ENCODE measurements around the gene SPATC1L.
"Not testable (repeated sequence)": the region's sequence is repeated elsewhere in the genome, so short reads cannot be mapped to it uniquely, and the experiment has no call there.

DNA sequence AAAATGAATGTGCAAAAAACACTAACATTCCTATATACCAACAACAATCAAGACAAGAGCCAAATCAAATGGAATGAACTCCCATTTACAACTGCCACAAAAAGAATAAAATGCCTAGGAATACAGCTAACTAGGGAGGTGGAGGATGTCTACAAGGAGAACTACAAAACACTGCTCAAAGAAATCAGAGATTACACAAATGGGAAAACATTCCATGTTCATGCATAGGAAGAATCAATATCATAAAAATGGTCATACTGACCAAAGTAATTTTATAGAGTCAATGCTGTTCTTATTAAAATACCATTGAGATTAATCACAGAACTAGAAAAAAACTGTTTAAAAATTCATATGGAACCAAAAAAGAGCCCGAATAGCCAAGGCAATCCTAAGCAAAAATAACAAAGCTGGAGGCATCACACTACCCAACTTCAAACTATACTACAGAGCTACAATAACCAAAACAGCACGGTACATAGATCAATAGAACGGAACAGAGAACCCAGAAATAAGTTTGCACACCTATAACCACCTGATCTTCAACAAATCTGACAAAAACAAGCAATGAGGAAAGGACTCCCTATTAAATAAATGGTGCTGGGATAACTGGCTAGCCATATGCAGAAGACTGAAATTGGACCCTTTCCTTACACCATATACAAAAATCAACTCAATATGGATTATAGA is 7.7 kb downstream of the SPATC1L start:
- TF ChIP-seq, protein P1, sequence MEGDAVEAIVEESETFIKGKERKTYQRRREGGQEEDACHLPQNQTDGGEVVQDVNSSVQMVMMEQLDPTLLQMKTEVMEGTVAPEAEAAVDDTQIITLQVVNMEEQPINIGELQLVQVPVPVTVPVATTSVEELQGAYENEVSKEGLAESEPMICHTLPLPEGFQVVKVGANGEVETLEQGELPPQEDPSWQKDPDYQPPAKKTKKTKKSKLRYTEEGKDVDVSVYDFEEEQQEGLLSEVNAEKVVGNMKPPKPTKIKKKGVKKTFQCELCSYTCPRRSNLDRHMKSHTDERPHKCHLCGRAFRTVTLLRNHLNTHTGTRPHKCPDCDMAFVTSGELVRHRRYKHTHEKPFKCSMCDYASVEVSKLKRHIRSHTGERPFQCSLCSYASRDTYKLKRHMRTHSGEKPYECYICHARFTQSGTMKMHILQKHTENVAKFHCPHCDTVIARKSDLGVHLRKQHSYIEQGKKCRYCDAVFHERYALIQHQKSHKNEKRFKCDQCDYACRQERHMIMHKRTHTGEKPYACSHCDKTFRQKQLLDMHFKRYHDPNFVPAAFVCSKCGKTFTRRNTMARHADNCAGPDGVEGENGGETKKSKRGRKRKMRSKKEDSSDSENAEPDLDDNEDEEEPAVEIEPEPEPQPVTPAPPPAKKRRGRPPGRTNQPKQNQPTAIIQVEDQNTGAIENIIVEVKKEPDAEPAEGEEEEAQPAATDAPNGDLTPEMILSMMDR (IDR thresholded peaks at IDR 0.05; ENCODE audit: low read length) = not testable (repeated sequence)
- TF ChIP-seq EZH2 (IDR thresholded peaks at IDR 0.05; ENCODE audit: borderline replicate concordance, low read length) = not testable (repeated sequence)

Measured in OCI-LY1 (cell line).